ENCODE measurements around the gene TSPAN32. TPM values are rescaled to one million over a fixed set of nuclear protein-coding genes. Genes with fewer than 3 reads are reported as not detected.

Gene TSPAN32
- total RNA-seq, 3 donors from 2014 or later (not counting 1 experiment from before 2014, with no cell fraction given), result 268 to 327 (median 299) TPM

DNA sequence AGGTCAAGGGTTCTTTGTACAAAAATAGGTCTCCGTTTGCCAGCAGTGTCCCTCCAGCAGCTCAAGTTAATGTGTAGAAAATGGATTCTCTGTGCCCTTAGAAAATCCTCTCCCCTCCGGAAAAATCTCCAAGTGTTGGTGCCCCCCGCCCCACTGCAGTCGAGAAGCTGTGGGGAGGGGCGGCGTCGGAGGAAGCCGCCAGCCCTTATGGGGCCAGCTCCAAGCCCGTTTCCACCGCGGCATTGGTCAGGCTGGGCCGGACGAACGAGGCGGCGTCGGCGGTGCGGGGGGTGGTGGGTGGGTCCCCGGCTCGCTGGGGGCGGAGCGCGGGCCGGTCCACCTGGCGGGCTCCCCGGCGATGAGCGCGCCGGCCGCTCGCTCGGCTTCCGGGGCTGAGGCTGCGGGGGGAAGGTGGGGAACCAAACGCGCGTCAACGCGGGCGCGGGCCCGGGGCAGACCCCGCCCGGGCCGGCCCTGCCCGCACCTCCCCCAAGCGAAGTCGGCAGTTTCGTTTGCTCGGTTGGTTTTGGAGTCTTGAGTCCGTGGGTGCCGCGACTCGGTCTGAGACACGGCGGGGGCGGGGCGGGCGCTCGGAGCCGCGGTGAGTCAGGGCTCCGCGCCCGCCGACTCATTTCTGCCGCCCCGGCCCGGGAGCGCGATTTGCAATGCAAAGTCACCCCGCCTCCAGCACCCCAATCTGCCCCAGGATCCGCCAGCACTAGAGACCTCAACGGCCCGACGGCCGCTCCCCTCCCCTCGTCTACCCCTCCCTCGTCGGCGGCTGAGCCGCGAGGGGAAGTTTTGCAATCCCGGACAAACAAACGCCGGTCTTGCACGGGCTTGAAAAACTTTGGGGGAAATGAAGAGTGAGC, 32.8 kb upstream of the TSPAN32 start:
- H3K4me1 Mint-ChIP-seq, result peaks cover 34 to 54% of the 10 kb centered on the region in 2 donors
- H3K4me3 Mint-ChIP-seq, result peak overlapping the region; percentile 86
- H3K4me1 ChIP-seq (ENCODE audit: control insufficient read depth, insufficient read depth, low read length), result peaks cover 56% of the 10 kb centered on the region
- WGBS (ENCODE audit: insufficient coverage), result 4% methylated on average over 80 of the region's 89 CpGs
- DNase-seq (peak; percentile 64 to 66), ATAC-seq (peak; percentile 40 to 59 (median 45))
- H3K9me3 Mint-ChIP-seq, result no peaks in the 10 kb centered on the region
- peak overlapping the region; percentile 49 for H3K4me3 ChIP-seq (ENCODE audit: low read length)
- TF ChIP-seq, protein P1, sequence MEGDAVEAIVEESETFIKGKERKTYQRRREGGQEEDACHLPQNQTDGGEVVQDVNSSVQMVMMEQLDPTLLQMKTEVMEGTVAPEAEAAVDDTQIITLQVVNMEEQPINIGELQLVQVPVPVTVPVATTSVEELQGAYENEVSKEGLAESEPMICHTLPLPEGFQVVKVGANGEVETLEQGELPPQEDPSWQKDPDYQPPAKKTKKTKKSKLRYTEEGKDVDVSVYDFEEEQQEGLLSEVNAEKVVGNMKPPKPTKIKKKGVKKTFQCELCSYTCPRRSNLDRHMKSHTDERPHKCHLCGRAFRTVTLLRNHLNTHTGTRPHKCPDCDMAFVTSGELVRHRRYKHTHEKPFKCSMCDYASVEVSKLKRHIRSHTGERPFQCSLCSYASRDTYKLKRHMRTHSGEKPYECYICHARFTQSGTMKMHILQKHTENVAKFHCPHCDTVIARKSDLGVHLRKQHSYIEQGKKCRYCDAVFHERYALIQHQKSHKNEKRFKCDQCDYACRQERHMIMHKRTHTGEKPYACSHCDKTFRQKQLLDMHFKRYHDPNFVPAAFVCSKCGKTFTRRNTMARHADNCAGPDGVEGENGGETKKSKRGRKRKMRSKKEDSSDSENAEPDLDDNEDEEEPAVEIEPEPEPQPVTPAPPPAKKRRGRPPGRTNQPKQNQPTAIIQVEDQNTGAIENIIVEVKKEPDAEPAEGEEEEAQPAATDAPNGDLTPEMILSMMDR (IDR thresholded peaks at IDR 0.05), result no peak
- H3K9me3 ChIP-seq (ENCODE audit: control insufficient read depth, insufficient read depth, low read length), result no peaks in the 10 kb centered on the region
- intact Hi-C loops (cut with micrococcal nuclease), result loop anchor here (5.0 kb wide), 1 partner anchor 33 kb away; the partner anchor contains the start of genes C11orf21 and TSPAN32
- no peaks in the 10 kb centered on the region for H3K36me3 ChIP-seq (ENCODE audit: control insufficient read depth, insufficient read depth, low read length)
- H3K27me3 Mint-ChIP-seq (ENCODE audit: low read depth in 2 of 2), result no peaks in the 10 kb centered on the region
- H3K27ac ChIP-seq (ENCODE audit: low read length), result peak overlapping the region; percentile 56
- H3K27me3 ChIP-seq (ENCODE audit: control insufficient read depth, insufficient read depth, low read length), result peaks cover 2% of the 10 kb centered on the region
- peak overlapping the region; percentile 74 to 77 for H3K27ac Mint-ChIP-seq
- no peaks in the 10 kb centered on the region for H3K36me3 Mint-ChIP-seq

DNA sequence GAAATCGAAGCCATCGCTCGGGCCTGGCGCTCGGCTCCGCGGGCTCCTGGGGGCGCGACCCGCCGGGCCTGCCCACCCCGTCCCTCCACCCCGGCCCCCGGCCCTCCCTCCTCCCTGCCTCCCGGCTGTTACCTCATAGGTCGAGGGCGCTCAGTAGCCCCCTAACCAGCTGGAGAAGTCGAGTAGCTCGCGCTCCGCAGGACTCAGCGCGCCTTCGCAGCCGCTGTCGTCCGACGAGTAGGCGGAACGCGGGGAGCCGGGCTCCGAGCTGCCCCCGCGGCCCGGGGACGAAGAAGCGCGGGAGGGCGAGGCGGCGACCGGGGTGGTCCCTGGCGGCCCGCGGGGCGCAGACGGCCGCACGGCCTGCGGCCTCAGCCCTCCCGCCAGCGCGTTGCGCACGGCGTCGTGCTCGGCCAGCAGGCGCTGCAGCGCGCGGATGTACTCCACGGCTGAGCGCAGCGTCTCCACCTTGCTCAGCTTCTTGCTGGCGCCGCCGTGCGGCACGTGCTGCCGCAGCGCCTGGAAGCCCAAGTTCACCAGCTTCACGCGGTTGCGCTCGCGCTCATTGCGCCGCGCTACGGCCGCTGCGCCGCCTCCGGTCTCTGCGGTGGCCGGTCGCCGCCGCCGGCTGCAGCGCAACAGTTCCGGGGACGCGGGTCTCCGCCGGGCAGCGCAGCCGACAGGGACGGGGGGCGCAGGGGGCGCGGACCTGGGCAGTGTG, 32.1 kb upstream of the TSPAN32 start:
- Mint-ChIP-seq H3K27me3 (ENCODE audit: low read depth in 2 of 2) (no peaks in the 10 kb centered on the region), H3K4me1 (peaks cover 30 to 49% of the 10 kb centered on the region in 2 donors), H3K27ac (peak overlapping the region in 1 of 2 donors; percentile 77), H3K9me3 (no peaks in the 10 kb centered on the region), H3K36me3 (no peaks in the 10 kb centered on the region), H3K4me3 (peak overlapping the region; percentile 86)
- intact Hi-C loops (cut with micrococcal nuclease), result loop anchor here (2.0 to 5.0 kb wide), 2 partner anchors 33 to 73 kb away; partner anchors contain the start of genes C11orf21 and TSPAN32
- 2% methylated on average over 102 of the region's 104 CpGs for WGBS (ENCODE audit: insufficient coverage)
- Histone ChIP-seq H3K4me1 (ENCODE audit: control insufficient read depth, insufficient read depth, low read length) (peaks cover 56% of the 10 kb centered on the region), H3K36me3 (ENCODE audit: control insufficient read depth, insufficient read depth, low read length) (no peaks in the 10 kb centered on the region), H3K9me3 (ENCODE audit: control insufficient read depth, insufficient read depth, low read length) (no peaks in the 10 kb centered on the region), H3K27ac (ENCODE audit: low read length) (peak overlapping the region; percentile 49), H3K4me3 (ENCODE audit: low read length) (peak overlapping the region; percentile 49), H3K27me3 (ENCODE audit: control insufficient read depth, insufficient read depth, low read length) (peaks cover 2% of the 10 kb centered on the region)
- TF ChIP-seq, protein P1 (IDR thresholded peaks at IDR 0.05), result peak; percentile 27
- DNase-seq, result peak; percentile 56 to 82
- peak; percentile 41 to 54 (median 51) for ATAC-seq

DNA sequence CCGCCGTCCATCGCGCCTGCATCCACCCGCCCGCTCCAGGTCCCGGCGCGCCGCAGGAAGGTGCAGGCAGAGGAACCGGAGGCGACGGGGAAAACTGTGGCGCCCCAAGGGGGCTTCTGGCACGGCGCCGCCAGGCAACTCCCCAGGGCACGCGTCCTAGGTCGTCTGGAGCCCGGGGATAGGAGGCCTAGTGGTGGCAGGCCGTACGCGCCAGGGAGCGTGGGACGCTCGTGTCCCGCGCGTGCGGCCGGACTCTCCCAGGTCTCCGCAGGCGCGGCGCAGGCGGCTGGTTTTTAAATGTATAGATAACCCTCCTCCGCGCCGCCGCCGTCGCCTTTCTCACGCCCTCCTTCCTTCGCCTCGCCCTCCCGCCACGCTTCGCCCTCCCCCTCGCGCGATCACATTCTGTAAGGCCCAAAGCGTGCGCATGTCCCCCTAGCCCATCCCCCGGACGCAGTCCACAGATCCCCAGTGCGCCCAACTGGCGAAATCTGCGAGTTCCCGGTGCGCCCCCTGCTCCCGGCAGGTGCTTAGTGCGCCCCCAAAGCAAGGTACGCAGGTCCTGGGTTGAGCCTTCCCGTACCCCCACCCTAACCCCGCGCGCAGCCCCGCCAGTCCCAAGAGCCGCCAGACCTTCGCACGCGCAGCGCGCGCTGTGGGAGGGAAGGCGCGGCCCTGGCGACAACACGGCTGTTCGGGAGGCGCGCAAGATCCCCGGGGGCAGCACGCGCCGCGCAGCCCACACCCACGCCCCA, 31.3 kb upstream of the TSPAN32 start, which contains the start of gene ASCL2:
TSS of gene ASCL2 (minus strand) at position 267 of the 755 bp plus-strand sequence. CDS start at position 11, 256 bp downstream.
- peak within 1 kb of the TSS; percentile 41 to 77 for H3K27ac Mint-ChIP-seq

More for the DNA sequence above, 31.3 kb upstream of the TSPAN32 start, which contains the start of gene ASCL2:
- H3K4me1 ChIP-seq (ENCODE audit: control insufficient read depth, insufficient read depth, low read length), result peaks cover 52% of the 10 kb centered on the region
- H3K27me3 ChIP-seq (ENCODE audit: control insufficient read depth, insufficient read depth, low read length), result peaks cover 2% of the 10 kb centered on the region
- peak; percentile 24 to 48 (median 33) for ATAC-seq
- Mint-ChIP-seq H3K36me3 (no peaks in the 10 kb centered on the region), H3K4me1 (peaks cover 23 to 42% of the 10 kb centered on the region in 2 donors), H3K9me3 (no peaks in the 10 kb centered on the region), H3K27me3 (ENCODE audit: low read depth in 2 of 2) (no peaks in the 10 kb centered on the region), H3K4me3 (peak within 1 kb of the TSS; percentile 86)
- peak; percentile 42 to 50 for DNase-seq
- H3K9me3 ChIP-seq (ENCODE audit: control insufficient read depth, insufficient read depth, low read length), result no peaks in the 10 kb centered on the region
- WGBS (ENCODE audit: insufficient coverage), result 5% methylated on average over 89 of the region's 89 CpGs
- TF ChIP-seq, protein P1 (IDR thresholded peaks at IDR 0.05), result no peak
- peak within 1 kb of the TSS; percentile 49 for H3K27ac ChIP-seq (ENCODE audit: low read length)
- intact Hi-C loops (cut with micrococcal nuclease), result loop anchor here (2.0 kb wide), 1 partner anchor 74 kb away; no protein-coding TSS in a partner anchor
- H3K36me3 ChIP-seq (ENCODE audit: control insufficient read depth, insufficient read depth, low read length), result no peaks in the 10 kb centered on the region
- peak within 1 kb of the TSS; percentile 49 for H3K4me3 ChIP-seq (ENCODE audit: low read length)
